SK-N-MC (cell line): ENCODE results near the gene ZBTB21.

Experiments
- EZH2 ChIP-seq: fragments of 200-600 bp; sonication (generic); IDR thresholded peaks from one replicate; pipeline ENCODE4 v1.6.1; 2017; ENCODE audit warnings: antibody characterized with exemption
- FOXP2 ChIP-seq: optimal IDR thresholded peaks from 2 replicates; pipeline ENCODE3; 2011; ENCODE audit warnings: mild to moderate bottlenecking, moderate library complexity; ENCODE audit not compliant: insufficient read depth; ENCODE audit errors: extremely low read length, control extremely low read depth
- POLR2AphosphoS5 ChIP-seq: IDR thresholded peaks from 2 replicates; pipeline ENCODE4 v1.6.1; 2012; ENCODE audit warnings: mild to moderate bottlenecking, low read depth, low read length, borderline replicate concordance

DNA sequence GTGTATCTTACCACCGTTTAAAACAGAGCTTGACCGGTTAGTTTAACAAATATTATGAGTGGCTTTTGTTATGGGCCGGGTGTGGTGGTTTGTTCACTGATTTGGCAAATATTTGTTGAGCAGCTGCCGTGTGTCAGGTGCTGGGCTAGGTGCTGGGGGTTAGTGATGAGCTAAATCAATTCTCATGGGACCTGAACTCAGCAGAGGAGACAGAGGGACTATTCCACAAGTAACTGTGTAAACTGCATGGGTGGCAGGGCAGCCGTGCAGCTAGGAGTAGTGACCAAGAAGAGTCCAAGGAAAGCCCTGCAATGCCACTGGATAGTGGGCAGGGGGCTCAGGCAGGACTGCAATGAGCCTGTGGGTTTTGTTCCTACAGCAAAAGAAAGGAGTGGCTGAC is 45.1 kb downstream of the ZBTB21 start:
- TF ChIP-seq EZH2 (no peak), POLR2AphosphoS5 (no peak), FOXP2 (no peak)
